Measurements from ENCODE around the gene NELL1. TPM values are rescaled to one million over a fixed set of nuclear protein-coding genes. Genes with fewer than 3 reads are reported as not detected.

Gene NELL1
- total RNA-seq, 1 donor from 2014 or later = 0.45 TPM

DNA sequence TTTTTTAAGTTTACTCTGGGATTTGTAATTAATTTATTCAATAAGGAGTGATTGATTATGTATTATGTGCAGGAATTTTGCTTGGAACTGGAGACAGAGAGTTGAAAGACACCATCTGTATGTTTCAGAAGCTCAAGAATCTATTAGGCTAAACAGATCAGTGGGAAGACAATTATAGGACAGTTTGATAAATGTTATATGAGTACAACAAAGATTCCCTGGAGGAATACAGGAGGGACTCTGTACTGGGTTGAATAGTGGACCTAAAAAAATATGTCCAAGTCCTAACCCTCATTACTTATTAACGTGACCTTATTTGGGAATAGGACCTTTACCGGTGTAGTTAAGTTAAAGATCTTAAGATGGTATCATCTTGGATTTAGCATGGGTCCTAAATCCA is 681.2 kb downstream of the NELL1 start:
- Histone ChIP-seq H3K9ac (ENCODE audit: low read length) (no peak overlapping the region), H3K27ac (ENCODE audit: low read depth, low read length) (no peak overlapping the region), H3K4me1 (ENCODE audit: insufficient read depth, low read length) (no peaks in the 10 kb centered on the region), H3K4me2 (ENCODE audit: low read length) (no peak overlapping the region), H3K4me3 (ENCODE audit: insufficient read depth, low read depth, low read length) (no peak overlapping the region), H3K36me3 (ENCODE audit: insufficient read depth, low read length) (no peaks in the 10 kb centered on the region), H4K20me1 (ENCODE audit: insufficient read depth, low read length) (no peaks in the 10 kb centered on the region), H3K79me2 (ENCODE audit: insufficient read depth, low read length) (no peaks in the 10 kb centered on the region), H3K27me3 (ENCODE audit: insufficient read depth, low read length) (no peaks in the 10 kb centered on the region), H2AFZ (ENCODE audit: low read depth, low read length) (no peak overlapping the region), H3K9me3 (ENCODE audit: insufficient read depth, low read depth, low read length) (peaks cover 3% of the 10 kb centered on the region)
- Mint-ChIP-seq H3K27me3 (ENCODE audit: low read depth, unreplicated experiment) (no peaks in the 10 kb centered on the region), H3K36me3 (ENCODE audit: low read depth, unreplicated experiment) (no peaks in the 10 kb centered on the region), H3K27ac (ENCODE audit: unreplicated experiment) (no peak overlapping the region), H3K9me3 (ENCODE audit: unreplicated experiment) (no peaks in the 10 kb centered on the region), H3K4me1 (ENCODE audit: low read depth, unreplicated experiment) (no peaks in the 10 kb centered on the region), H3K4me3 (ENCODE audit: unreplicated experiment) (no peak overlapping the region)
- TF ChIP-seq EZH2 (IDR thresholded peaks at IDR 0.05; ENCODE audit: insufficient read depth, low read length) = no peak
- TF ChIP-seq, protein P1, sequence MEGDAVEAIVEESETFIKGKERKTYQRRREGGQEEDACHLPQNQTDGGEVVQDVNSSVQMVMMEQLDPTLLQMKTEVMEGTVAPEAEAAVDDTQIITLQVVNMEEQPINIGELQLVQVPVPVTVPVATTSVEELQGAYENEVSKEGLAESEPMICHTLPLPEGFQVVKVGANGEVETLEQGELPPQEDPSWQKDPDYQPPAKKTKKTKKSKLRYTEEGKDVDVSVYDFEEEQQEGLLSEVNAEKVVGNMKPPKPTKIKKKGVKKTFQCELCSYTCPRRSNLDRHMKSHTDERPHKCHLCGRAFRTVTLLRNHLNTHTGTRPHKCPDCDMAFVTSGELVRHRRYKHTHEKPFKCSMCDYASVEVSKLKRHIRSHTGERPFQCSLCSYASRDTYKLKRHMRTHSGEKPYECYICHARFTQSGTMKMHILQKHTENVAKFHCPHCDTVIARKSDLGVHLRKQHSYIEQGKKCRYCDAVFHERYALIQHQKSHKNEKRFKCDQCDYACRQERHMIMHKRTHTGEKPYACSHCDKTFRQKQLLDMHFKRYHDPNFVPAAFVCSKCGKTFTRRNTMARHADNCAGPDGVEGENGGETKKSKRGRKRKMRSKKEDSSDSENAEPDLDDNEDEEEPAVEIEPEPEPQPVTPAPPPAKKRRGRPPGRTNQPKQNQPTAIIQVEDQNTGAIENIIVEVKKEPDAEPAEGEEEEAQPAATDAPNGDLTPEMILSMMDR (IDR thresholded peaks at IDR 0.05; ENCODE audit: insufficient read depth, low read depth, low read length) = no peak
- no peak for DNase-seq (ENCODE audit: low read depth)
- no peak for FAIRE-seq

DNA sequence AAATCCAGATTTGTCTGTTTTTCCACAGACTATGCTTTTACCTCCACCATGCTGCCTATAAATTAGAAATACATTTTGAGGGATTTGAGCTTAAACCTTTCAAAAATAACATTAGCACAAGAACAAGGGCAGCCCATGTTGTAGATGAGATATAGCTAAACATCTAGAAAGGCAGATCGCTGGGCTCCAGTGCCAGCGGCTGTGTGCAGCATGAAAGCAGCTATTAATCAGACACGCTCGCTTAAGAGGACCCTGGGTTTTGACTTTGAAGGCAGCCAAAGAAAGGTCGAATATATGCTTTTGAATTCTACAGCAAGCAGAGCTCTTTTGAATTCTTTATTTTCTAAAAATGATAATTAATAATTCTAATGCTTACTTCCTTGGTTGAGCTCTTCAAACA is 684.0 kb downstream of the NELL1 start:
- Mint-ChIP-seq H3K4me1 (ENCODE audit: low read depth, unreplicated experiment) (no peaks in the 10 kb centered on the region), H3K27ac (ENCODE audit: unreplicated experiment) (no peak overlapping the region), H3K27me3 (ENCODE audit: low read depth, unreplicated experiment) (no peaks in the 10 kb centered on the region), H3K4me3 (ENCODE audit: unreplicated experiment) (no peak overlapping the region), H3K9me3 (ENCODE audit: unreplicated experiment) (no peaks in the 10 kb centered on the region), H3K36me3 (ENCODE audit: low read depth, unreplicated experiment) (no peaks in the 10 kb centered on the region)
- Histone ChIP-seq H3K9me3 (ENCODE audit: insufficient read depth, low read depth, low read length) (peaks cover 3% of the 10 kb centered on the region), H3K79me2 (ENCODE audit: insufficient read depth, low read length) (no peaks in the 10 kb centered on the region), H4K20me1 (ENCODE audit: insufficient read depth, low read length) (no peaks in the 10 kb centered on the region), H3K36me3 (ENCODE audit: insufficient read depth, low read length) (no peaks in the 10 kb centered on the region), H3K27me3 (ENCODE audit: insufficient read depth, low read length) (no peaks in the 10 kb centered on the region), H3K4me2 (ENCODE audit: low read length) (no peak overlapping the region), H3K4me1 (ENCODE audit: insufficient read depth, low read length) (no peaks in the 10 kb centered on the region), H3K27ac (ENCODE audit: low read depth, low read length) (no peak overlapping the region), H3K9ac (ENCODE audit: low read length) (no peak overlapping the region), H2AFZ (ENCODE audit: low read depth, low read length) (no peak overlapping the region), H3K4me3 (ENCODE audit: insufficient read depth, low read depth, low read length) (no peak overlapping the region)
- FAIRE-seq = no peak
- TF ChIP-seq, protein P1 (IDR thresholded peaks at IDR 0.05; ENCODE audit: insufficient read depth, low read depth, low read length) = no peak
- no peak for TF ChIP-seq EZH2 (IDR thresholded peaks at IDR 0.05; ENCODE audit: insufficient read depth, low read length)
- no peak for DNase-seq (ENCODE audit: low read depth)

DNA sequence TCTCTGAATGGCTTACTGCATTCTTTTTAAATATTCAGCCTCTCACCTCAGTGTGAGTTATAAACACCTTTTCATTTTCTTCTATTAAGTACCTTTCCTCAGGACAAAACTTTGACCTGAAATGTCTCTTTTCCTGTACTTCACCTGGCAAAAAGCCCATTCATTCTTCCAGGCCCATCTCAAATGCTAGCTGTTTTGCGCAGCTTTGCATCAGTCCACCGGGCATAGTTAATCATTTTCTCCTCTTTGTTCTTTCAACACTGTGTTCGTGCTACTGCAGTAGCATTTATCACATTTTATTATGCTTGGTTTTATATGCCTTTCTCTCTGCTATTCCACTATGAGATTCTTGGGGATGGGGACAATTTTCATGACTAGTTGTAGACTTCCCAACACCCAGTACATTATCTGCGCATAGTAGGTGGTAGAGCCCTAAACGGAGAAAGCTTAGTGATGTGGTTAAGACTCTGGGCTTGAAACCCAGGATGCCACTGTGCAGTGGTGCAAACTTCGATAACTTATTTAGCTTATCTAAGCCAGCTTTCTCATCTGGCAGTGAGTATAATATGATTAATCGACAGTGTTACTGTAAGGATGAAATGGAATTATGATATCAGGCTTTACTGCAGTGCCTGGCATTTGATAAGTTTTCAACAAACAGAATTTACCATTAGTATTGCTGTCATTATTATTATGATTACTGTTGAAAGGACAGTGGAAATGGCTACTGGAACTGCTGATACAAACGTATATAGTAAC is 695.7 kb downstream of the NELL1 start:
- Histone ChIP-seq H3K4me3 (ENCODE audit: insufficient read depth, low read depth, low read length) (no peak overlapping the region), H2AFZ (ENCODE audit: low read depth, low read length) (no peak overlapping the region), H3K9me3 (ENCODE audit: insufficient read depth, low read depth, low read length) (no peaks in the 10 kb centered on the region), H3K79me2 (ENCODE audit: insufficient read depth, low read length) (no peaks in the 10 kb centered on the region), H3K36me3 (ENCODE audit: insufficient read depth, low read length) (no peaks in the 10 kb centered on the region), H4K20me1 (ENCODE audit: insufficient read depth, low read length) (no peaks in the 10 kb centered on the region), H3K4me1 (ENCODE audit: insufficient read depth, low read length) (no peaks in the 10 kb centered on the region), H3K27me3 (ENCODE audit: insufficient read depth, low read length) (no peaks in the 10 kb centered on the region), H3K9ac (ENCODE audit: low read length) (no peak overlapping the region), H3K27ac (ENCODE audit: low read depth, low read length) (no peak overlapping the region), H3K4me2 (ENCODE audit: low read length) (no peak overlapping the region)
- Mint-ChIP-seq H3K4me3 (ENCODE audit: unreplicated experiment) (no peak overlapping the region), H3K36me3 (ENCODE audit: low read depth, unreplicated experiment) (no peaks in the 10 kb centered on the region), H3K4me1 (ENCODE audit: low read depth, unreplicated experiment) (no peaks in the 10 kb centered on the region), H3K27me3 (ENCODE audit: low read depth, unreplicated experiment) (no peaks in the 10 kb centered on the region), H3K9me3 (ENCODE audit: unreplicated experiment) (peaks cover 3% of the 10 kb centered on the region), H3K27ac (ENCODE audit: unreplicated experiment) (no peak overlapping the region)
- no peak for TF ChIP-seq EZH2 (IDR thresholded peaks at IDR 0.05; ENCODE audit: insufficient read depth, low read length)
- TF ChIP-seq, protein P1 (IDR thresholded peaks at IDR 0.05; ENCODE audit: insufficient read depth, low read depth, low read length) = no peak
- DNase-seq (ENCODE audit: low read depth) = no peak
- FAIRE-seq = no peak

Measured in astrocyte (in vitro differentiated cells and primary cell).